GM19099 (cell line): ENCODE data around the gene GPR42.

Source experiments
- POLR2A ChIP-seq: IDR thresholded peaks from 3 replicates; pipeline ENCODE4 v1.6.1; 2011; ENCODE audit warnings: low read depth; ENCODE audit not compliant: insufficient read length; ENCODE audit errors: extremely low read depth

Gene GPR42

GRCh38 chr19:35341565-35342225, 29.2 kb upstream of the GPR42 start:
- no peak for TF ChIP-seq POLR2A

- no peak for TF ChIP-seq POLR2A
Measured at GRCh38 chr19:35342430-35342829, 28.4 kb upstream of the GPR42 start.

DNA sequence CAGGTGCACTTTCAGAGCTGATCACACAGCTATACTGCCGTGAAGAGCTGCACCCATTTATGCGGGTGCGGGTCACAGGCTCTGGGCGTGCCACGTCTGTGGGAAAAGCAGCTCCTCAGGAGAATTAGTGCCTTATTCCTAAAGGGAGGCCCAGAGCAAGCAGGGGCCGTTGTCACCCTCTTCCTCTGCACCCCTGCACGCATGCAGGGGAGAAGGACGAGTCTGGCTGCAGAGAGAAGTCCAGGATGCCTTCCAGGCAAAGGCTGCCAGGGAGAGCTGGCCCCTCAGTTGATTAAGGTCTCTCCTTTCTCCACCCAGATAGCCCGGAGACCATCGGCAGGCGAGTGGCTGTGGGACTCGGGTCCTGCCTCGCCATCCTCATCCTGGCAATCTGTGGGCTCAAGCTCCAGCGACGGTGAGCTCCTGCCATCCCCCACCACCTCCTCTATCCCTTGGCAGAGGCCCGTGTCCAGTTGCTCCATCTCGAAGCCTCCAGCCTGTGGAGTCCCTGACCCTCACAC, 26.3 kb upstream of the GPR42 start:
- TF ChIP-seq POLR2A = no peak

GRCh38 chr19:35345671-35346111, 25.2 kb upstream of the GPR42 start:
- no peak for TF ChIP-seq POLR2A

GRCh38 chr19:35346193-35347052, 24.4 kb upstream of the GPR42 start:
- TF ChIP-seq POLR2A = peak; percentile 31

- peak; percentile 55 for TF ChIP-seq POLR2A
Measured at GRCh38 chr19:35347171-35347929, 23.5 kb upstream of the GPR42 start, which contains the start of gene FFAR1. Gene FFAR1, plus strand, starts transcription at chr19:35347902. Its CDS starts 3,650 bp downstream, at chr19:35351552.

GRCh38 chr19:35347930-35348298, 23.0 kb upstream of the GPR42 start:
- TF ChIP-seq POLR2A = no peak

DNA sequence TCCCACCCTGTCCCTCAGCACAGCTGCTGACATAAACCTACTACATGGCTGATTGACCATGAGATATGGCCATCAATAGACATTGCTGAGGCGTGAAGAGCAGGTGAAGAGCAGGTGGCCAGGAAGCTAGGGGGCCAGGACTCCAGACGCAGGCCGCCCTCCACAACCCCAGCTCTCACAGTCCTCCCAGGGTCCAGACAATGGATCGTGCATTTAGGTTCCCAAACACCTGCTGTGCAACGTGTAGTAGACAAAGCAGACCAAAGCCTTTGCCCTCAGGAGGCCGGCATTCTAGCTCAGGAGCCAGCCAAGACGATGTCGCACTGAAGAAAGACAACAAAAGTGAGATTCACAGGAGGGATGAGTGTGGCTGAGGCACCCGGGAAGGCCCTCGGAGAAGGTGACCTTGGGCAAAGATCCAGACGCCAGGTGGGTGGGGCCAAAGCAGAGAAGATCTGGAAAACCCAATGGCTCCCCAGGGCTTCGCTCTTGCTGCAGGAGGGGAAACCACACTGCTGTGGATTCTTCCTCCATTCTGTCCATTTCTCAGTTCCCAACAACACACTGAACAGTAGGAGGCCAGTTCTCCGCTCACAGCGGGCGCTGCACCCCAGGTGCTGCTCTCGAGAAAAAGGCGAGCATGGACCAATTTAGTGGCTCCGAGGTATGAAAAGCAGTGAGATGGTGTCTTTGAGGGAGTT, 21.8 kb upstream of the GPR42 start:
- peak; percentile 35 for TF ChIP-seq POLR2A

- peak; percentile 43 for TF ChIP-seq POLR2A
Measured at GRCh38 chr19:35349614-35350521, 21.0 kb upstream of the GPR42 start.

DNA sequence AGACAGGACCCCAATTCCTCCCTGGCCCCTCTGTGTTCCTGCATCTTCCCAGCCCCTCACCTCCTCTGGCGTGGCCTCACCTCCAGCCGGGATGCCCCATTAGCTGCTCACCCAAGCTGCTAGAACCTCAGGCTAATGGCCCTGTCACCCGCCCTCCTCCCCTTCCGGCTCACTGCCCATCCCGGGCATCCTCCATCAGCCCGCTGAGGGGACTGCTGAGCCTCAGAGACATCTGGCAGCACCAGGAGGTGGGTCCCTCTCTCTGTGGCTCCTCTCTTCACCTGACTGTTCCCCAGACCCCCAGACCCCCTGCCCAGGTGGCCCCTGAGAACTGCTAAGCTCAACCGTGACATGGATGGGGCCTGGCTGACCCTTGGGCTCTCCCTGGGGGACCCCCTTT, 20.3 kb upstream of the GPR42 start:
- no peak for TF ChIP-seq POLR2A

DNA sequence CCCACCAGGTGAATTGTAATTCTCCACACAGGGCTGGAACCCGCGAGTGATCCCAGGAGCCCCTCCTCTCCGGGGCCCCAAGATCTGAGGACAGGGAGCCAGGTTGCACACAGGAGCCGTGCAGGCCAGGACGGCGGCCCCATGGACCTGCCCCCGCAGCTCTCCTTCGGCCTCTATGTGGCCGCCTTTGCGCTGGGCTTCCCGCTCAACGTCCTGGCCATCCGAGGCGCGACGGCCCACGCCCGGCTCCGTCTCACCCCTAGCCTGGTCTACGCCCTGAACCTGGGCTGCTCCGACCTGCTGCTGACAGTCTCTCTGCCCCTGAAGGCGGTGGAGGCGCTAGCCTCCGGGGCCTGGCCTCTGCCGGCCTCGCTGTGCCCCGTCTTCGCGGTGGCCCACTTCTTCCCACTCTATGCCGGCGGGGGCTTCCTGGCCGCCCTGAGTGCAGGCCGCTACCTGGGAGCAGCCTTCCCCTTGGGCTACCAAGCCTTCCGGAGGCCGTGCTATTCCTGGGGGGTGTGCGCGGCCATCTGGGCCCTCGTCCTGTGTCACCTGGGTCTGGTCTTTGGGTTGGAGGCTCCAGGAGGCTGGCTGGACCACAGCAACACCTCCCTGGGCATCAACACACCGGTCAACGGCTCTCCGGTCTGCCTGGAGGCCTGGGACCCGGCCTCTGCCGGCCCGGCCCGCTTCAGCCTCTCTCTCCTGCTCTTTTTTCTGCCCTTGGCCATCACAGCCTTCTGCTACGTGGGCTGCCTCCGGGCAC, 19.3 kb upstream of the GPR42 start:
- TF ChIP-seq POLR2A = no peak

DNA sequence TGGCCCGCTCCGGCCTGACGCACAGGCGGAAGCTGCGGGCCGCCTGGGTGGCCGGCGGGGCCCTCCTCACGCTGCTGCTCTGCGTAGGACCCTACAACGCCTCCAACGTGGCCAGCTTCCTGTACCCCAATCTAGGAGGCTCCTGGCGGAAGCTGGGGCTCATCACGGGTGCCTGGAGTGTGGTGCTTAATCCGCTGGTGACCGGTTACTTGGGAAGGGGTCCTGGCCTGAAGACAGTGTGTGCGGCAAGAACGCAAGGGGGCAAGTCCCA, 18.8 kb upstream of the GPR42 start:
- TF ChIP-seq POLR2A = no peak
